HG02759 (cell line): ENCODE results near the gene SPOPL.
"Not testable (repeated sequence)": the region's sequence is repeated elsewhere in the genome, so short reads cannot be mapped to it uniquely, and the experiment has no call there.

Experiments
- ATAC-seq: cut with Tn5 transposase; IDR thresholded peaks from one replicate; pipeline ENCODE4 v1.9.1; 2021; ENCODE audit warnings: mild to moderate bottlenecking, moderate library complexity; ENCODE audit not compliant: unreplicated experiment

Gene SPOPL

GRCh38 chr2:138522556-138522955 lies 21.0 kb downstream of the SPOPL start:
- ATAC-seq, result peak; percentile 71

DNA sequence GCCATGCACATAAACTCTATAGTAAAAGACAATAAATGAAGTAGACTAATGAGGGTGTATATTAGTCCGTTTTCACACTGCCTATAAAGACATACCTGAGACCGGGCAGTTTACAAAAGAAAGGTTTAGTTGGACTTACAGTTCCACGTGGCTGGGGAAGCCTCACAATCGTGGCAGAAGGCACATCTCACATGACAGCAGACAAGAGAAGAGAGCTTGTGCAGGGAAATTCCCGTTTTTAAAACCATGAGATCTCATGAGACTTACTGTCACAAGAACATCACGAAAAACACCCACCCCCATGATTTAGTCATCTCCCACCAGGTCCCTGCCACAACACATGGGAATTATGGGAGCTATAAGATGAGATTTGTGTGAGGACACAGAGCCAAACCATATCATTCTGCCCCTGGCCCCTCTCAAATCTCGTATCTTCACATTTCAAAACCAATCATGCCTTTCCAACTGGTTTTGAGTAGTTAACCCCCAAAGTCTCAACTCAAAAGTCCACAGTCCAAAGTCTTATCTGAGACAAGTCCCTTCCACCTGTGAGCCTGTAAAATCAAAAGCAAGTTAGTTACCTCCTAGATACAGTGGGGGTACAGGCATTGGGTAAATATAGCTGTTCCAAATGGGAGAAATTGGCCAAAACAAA lies 21.6 kb downstream of the SPOPL start:
- peak; percentile 70 for ATAC-seq

DNA sequence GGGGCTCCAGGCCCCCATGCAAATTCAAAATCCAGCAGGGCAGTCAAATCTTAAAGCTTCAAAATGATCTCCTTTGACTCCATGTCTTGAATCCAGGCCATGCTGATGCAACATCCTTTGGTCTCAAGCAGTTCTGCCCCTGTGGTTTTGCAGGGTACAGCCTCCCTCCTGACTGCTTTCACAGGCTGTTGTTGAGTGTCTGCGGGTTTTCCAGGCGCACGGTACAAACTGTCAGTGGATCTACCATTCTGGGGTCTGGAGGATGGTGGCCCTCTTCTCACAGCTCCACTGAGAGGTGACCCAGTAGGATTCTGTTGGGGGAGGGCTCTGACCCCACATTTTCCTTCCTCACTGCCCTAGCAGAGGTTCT lies 22.1 kb downstream of the SPOPL start:
- peak; percentile 14 for ATAC-seq

GRCh38 chr2:138524353-138524752 lies 22.8 kb downstream of the SPOPL start:
- not testable (repeated sequence) for ATAC-seq

DNA sequence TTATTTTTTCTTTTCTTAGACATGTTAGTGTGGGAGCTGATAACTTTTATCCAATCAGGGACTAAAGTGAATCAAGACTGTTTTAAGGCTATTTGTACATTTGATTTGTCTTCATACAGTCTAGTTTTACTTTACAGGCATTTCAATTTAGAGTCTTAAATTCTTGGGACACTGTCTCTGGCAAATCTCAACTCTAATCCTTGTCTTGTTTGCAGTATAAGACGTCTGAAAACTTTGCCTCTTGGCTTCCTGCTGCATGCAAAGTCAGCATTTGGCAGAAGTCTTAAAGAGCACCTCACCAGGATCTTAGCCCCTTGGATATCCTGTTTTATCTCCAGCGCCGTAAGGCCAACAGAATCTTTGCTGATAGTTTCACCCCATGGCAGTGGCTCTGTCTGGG lies 30.3 kb downstream of the SPOPL start:
- no peak for ATAC-seq

DNA sequence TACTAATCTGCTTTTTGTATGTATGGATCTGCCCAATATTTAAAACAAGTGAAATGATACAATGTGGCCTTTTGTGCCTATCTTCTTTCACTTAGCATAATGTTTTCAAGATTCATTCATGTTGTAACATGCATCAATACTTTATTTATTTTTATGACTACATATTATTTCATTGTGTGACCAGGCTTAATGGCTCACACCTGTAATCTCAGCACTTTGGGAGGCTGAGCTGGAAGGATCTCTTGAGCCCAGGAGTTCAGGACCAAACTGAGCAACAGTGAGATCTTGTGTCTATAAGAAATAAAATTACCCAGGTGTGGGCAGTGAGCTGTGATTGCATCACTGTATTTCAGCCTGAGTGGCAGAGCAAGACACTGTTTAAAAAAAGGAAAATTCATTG lies 33.2 kb downstream of the SPOPL start:
- no peak for ATAC-seq

DNA sequence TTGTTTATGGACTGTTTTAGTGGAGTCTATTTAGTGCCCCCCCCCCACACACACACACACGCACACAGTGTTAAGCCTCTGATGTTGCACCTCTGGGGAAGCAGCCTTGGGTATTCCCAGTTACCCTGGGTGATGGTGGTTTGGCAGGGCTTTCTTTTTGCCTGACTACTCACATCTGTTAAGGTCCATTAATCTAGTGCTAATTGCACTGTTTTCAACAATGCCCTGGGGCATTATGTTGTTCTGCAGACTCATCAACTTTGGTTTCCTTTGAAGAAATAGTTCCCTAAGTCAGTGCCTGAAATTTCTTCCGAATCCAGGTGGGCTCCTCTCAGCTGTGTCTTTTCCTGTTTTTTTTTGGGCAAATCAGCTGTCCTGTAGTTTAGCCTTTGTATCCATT lies 34.7 kb downstream of the SPOPL start:
- peak; percentile 94 for ATAC-seq

- ATAC-seq, result no peak
Measured at GRCh38 chr2:138536740-138537139, 35.2 kb downstream of the SPOPL start.

- ATAC-seq, result no peak
Measured at GRCh38 chr2:138537170-138537915, 35.8 kb downstream of the SPOPL start.

DNA sequence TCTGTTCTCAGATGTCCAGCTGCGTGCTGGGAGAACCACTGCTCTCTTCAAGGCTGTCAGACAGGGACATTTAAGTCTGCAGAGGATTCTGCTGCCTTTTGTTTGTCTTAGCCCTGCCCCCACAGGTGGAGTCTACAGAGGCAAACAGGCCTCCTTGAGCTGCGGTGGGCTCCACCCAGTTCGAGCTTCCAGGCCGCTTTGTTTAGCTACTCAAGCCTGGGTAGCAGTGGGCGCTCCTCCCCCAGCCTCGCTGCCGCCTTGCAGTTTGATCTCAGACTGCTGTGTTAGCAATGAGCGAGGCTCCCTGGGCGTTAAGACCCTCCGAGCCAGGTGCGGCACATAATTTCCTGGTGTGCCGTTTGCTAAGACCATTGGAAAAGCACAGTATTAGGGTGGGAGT lies 42.6 kb downstream of the SPOPL start:
- not testable (repeated sequence) for ATAC-seq

GRCh38 chr2:138548796-138549195 lies 47.2 kb downstream of the SPOPL start:
- no peak for ATAC-seq

DNA sequence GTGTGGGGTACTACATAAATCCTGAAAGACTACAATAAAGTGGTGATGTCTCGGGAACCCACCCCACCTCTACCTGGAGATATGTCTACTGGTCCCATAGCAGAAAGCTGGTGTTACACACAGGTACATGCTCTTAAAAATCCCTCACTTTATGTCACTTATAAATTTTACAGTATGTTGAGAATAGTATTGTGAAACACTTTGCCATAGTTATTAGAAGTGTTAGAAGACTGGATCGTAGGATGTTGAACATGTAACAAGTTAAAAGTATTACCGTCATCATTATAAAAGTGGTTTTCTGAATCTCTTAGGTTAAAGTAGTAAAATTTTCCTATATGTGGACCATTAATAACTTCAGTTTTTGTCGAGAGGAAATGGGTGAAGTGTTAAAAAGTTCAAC lies 48.6 kb downstream of the SPOPL start:
- ATAC-seq, result no peak

- no peak for ATAC-seq
Measured at GRCh38 chr2:138550670-138551287, 49.2 kb downstream of the SPOPL start.

DNA sequence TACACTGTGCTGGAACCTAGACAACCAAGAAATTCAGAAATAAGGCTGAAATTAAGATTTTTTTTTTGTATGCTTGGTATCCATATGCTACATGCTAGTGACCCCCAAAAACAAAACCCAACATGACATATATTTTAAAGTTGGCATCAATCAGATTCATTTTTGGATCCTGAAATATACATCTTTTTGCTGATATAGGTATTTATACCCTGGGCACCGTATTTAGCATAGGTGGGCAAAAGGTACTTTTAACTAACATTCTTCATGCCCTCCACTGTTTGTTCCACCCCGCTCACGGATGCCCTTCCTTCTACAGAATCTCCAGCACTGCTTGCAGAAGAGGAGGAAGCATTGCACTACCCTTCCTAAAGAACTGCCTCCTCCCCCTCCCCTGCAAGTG lies 52.6 kb downstream of the SPOPL start:
- ATAC-seq, result no peak

- no peak for ATAC-seq
Measured at GRCh38 chr2:138559641-138560040, 58.1 kb downstream of the SPOPL start.

DNA sequence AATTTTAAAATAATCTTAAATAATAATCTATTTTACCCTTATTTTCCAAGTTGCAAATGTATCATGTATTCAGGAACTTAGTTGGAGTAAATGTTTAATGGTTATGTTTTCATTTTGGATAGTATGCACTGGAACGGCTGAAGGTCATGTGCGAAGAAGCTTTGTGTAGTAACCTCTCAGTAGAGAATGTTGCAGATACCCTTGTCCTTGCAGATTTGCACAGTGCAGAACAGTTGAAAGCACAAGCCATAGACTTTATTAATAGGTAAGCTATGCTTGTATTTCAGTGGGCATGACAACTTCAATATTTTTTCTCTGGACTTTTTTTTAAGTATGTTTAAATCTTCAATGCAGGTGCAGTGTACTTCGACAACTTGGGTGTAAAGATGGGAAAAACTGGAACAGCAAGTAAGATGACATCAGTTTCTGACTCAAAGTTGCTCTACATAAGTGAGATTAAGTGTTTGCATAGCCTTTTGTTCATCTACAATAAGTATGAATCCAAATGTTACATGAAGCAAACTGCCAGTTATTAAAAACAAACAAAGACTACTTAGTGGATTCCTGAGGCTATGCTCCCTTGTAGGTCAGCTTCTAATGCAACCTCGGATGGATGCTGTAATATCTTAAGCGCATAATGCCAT lies 63.1 kb downstream of the SPOPL start:
- ATAC-seq, result no peak

- ATAC-seq, result no peak
Measured at GRCh38 chr2:138565230-138565598, 63.6 kb downstream of the SPOPL start.

DNA sequence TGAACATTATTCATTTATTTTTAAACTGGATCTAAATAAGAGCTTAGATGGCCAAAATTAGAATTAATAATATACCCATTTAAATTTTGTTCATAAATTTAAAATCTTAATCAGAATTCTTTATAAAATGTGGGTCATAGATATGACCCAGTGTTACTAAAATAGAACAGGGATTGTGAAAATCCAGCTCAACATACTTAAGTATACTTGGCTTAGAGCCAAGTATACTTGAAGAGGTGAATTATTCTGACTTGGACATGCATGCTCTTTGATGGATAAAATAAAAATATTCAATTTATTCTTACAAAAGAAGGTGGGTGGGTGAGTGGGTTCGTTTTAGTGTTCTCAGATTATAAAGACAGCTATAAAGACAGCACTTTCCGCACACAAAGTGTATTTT lies 70.7 kb downstream of the SPOPL start:
- ATAC-seq, result no peak

- ATAC-seq, result no peak
Measured at GRCh38 chr2:138577066-138577465, 75.5 kb downstream of the SPOPL start.

- ATAC-seq, result no peak
Measured at GRCh38 chr2:138579556-138579955, 78.0 kb downstream of the SPOPL start.

- ATAC-seq, result no peak
Measured at GRCh38 chr2:138581909-138582308, 80.3 kb downstream of the SPOPL start.

GRCh38 chr2:138589663-138590062 lies 88.1 kb downstream of the SPOPL start:
- ATAC-seq, result no peak
